Measurements from ENCODE around the gene TNFRSF12A. TPM values are rescaled to one million over a fixed set of nuclear protein-coding genes. Genes with fewer than 3 reads are reported as not detected.

TNFRSF12A gene
- total and polyA plus RNA-seq, 5 experiments from 2014 or later: 0.33 to 0.57 TPM; not detected in 3

DNA sequence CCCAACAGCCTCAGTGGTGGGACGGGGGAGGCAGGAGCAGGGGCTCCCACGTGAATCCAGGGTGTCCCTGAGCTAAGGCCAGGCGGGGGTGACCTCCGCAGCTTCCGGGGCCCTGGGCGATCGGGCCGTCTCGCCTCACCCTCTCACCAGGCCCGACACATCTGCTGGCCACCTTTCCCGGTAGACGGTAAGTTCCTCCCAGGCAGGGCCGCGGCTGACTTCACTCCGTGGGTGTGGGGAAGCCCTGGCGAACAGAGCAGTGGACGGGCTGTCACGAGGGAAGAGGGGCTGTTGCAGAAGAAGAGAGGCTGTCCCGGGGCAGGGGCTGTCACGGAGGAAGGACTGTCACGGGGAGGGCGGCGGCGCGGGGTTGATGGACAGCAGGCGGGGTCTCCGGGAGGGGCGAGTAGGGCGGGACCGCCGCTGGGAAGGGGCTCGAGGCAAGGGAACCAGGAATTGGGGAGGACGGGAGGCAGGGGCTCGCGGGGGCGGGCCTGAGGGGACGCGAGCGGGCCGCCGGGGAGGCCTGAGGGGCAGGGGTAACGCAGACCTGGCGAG lies 40.4 kb upstream of the TNFRSF12A start:
- H3K27ac Mint-ChIP-seq: peak overlapping the region in 1 of 10 donors; percentile 56
- no peaks in the 10 kb centered on the region for H3K9me3 Mint-ChIP-seq
- DNase-seq (no peak), ATAC-seq (no peak)
- peaks cover 0 to 7% (median 0%) of the 10 kb centered on the region in 5 donors for H3K27me3 Mint-ChIP-seq
- POLR2A ChIA-PET: interaction anchor here (0.8 to 1.9 kb wide), 7 partner anchors 10 to 155 kb away, joined by 3 to 14 read pairs (median 5); partner anchors contain the start of genes KREMEN2, PAQR4 and ZNF213
- peak overlapping the region in 8 of 10 donors; percentile 18 to 84 (median 64) for H3K4me3 Mint-ChIP-seq
- no peaks in the 10 kb centered on the region for H3K36me3 Mint-ChIP-seq
- peaks cover 0 to 25% (median 15%) of the 10 kb centered on the region in 4 donors for H3K4me1 Mint-ChIP-seq

DNA sequence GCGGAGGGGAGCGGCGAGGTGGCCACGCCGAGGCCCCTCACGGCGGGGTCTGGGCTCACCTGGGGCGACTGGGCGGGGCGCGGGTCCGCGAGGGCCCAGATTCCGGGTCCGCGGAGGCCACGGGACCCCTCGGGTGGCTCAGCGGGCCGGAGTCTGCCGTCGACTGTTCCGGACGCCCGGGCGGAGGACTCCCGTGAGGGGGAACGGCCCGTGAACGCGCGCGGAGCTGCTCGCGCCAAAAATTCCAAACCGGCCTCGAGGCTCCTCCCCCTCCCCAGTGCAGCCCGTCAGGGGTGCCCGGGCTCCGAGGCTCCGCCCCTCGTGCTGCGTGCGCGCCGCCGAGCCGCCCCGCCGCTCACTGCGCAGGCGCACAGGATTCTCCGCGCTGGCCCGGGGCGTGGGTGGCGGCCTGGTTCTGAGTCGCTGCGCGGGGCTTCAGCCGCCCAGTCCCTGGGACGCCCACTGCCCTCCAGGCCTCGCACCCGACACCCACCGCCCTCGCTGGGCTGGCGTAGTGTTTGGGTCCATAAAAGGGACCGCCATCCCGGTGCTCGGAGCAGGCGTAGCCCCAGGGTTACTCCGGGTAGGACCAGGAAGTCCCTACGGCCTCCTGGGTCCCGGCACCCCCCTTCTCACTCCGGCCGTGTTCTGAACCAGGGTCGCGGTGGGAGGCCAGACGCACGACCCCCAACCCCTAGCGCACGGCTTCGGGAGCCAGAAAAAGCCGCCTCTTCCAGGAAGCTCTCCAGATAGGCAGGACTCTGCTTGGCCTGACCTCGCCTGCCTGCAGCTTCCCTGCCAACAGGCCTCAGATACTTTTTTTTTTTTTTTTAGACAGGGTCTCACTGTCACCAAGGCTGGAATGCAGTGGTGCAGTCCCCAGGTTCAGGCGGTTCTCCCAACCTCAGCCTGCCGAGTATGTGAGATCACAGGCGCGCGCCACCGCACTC lies 39.7 kb upstream of the TNFRSF12A start, which contains the start of gene PKMYT1:
Gene PKMYT1, minus strand, starts transcription at position 220 of the 950 bp plus-strand sequence. CDS start 789 bp downstream, outside the sequence.
- peak; percentile 91 to 96 for ATAC-seq

DNA sequence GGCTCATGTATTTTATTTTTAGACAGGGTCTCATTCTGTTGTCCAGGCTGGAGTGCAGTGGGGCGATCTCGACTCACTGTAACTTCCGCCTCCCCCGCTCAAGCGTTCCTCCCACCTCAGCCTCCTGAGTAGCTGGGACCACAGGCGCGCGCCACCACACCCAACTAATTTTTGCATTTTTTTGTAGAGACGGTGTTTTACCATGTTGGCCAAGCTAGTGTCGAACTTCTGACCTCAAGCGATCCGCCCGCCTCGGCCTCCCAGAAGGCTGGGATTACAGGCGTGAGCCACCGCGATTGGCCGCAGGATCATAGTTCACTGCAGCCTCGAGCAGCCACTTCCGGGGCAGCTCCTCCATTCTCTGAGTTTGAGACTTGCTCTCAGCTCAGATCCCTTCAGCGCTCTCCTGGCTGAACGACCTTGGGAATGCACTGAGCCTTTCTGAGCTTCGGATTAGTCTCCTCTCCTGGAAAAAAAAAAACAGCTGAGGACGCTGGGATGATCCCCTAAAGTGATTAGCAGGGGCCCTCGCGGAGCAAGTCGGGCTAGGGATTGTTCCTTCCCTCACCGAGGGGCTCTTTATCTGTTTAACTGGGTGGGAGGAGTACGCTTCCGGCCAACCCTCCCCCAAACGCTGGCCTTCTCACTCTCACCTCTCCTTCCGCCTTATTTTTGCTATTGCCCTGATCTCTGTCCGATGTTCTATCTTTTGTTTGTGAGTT lies 38.8 kb upstream of the TNFRSF12A start:
- POLR2A ChIA-PET: interaction anchor here (1.0 to 1.9 kb wide), 9 partner anchors 9 to 40 kb away, joined by 3 to 14 read pairs (median 5); partner anchors contain the start of genes KREMEN2 and PAQR4
- Mint-ChIP-seq H3K36me3 (no peaks in the 10 kb centered on the region), H3K4me1 (peaks cover 0 to 25% (median 15%) of the 10 kb centered on the region in 4 donors), H3K27ac (peak overlapping the region; percentile 62 to 91 (median 84)), H3K4me3 (peak overlapping the region; percentile 57 to 87 (median 80)), H3K27me3 (peaks cover 0 to 7% (median 0%) of the 10 kb centered on the region in 5 donors), H3K9me3 (no peaks in the 10 kb centered on the region)
- DNase-seq: no peak
- no peak for ATAC-seq

More for the DNA sequence above, 39.7 kb upstream of the TNFRSF12A start, which contains the start of gene PKMYT1:
- H3K27me3 Mint-ChIP-seq: peaks cover 0 to 7% (median 0%) of the 10 kb centered on the region in 5 donors
- H3K9me3 Mint-ChIP-seq: no peaks in the 10 kb centered on the region
- no peaks in the 10 kb centered on the region for H3K36me3 Mint-ChIP-seq
- POLR2A ChIA-PET: interaction anchor here (0.6 to 1.9 kb wide), 16 partner anchors 9 to 1004 kb away, joined by 3 to 14 read pairs (median 4); partner anchors contain the start of genes KREMEN2, PAQR4, SLX4 and ZNF213
- H3K27ac Mint-ChIP-seq: peak within 1 kb of the TSS; percentile 44 to 87 (median 82)
- H3K4me1 Mint-ChIP-seq: peaks cover 0 to 25% (median 15%) of the 10 kb centered on the region in 4 donors
- peak; percentile 89 to 99 (median 95) for DNase-seq
- peak within 1 kb of the TSS; percentile 61 to 87 (median 80) for H3K4me3 Mint-ChIP-seq

DNA sequence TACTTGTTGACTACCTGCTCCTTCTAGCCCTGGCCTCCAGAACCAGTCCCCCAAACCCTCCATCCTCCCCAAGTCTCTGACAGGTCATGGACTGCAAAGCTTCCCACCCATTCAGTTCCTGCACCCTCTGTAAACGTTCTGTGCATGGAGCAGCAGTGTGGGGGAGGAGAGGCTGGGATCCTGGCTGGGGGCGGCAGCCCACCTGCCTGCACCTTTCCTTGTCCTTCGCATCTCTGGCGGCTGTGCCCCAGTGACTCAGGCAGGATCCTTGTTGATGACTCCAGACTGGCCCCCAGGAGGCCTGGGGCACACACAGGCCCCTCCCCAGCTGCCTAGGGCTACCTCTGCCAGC lies 38.3 kb upstream of the TNFRSF12A start:
- Mint-ChIP-seq H3K9me3 (no peaks in the 10 kb centered on the region), H3K36me3 (no peaks in the 10 kb centered on the region), H3K4me3 (peak overlapping the region; percentile 57 to 87 (median 80)), H3K27me3 (peaks cover 0 to 5% (median 0%) of the 10 kb centered on the region in 5 donors), H3K27ac (peak overlapping the region in 6 of 10 donors; percentile 67 to 91 (median 84)), H3K4me1 (peaks cover 0 to 25% (median 15%) of the 10 kb centered on the region in 4 donors)
- POLR2A ChIA-PET: interaction anchor here (1.4 to 1.6 kb wide), 3 partner anchors 8 to 38 kb away, joined by 3 to 6 read pairs (median 4); no protein-coding TSS in a partner anchor
- DNase-seq: no peak
- no peak for ATAC-seq

DNA sequence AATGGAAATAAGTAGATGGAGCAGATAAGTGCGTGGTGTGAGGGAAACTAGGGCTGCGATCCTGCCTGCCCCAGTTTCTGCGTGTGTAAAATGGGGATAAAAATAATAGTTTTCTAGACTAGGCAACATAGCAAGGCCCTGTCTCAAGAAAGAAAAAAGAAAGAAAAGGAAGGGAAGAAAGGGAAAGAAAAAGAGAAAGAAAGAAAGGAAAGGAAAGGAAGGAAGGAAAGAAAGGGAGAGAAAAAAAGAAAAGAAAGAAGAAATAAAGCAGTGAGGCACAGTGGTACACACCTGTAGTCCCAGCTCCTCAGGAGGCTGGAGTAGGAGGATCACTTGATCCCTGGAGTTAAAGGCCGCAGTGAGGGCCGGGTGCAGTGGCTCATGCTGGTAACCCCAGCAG lies 37.8 kb upstream of the TNFRSF12A start:
- no peaks in the 10 kb centered on the region for H3K36me3 Mint-ChIP-seq
- H3K9me3 Mint-ChIP-seq: no peaks in the 10 kb centered on the region
- H3K4me3 Mint-ChIP-seq: peak overlapping the region in 9 of 10 donors; percentile 1 to 80 (median 67)
- DNase-seq (no peak), ATAC-seq (no peak)
- no peaks in the 10 kb centered on the region for H3K27me3 Mint-ChIP-seq
- POLR2A ChIA-PET: interaction anchor here (0.7 kb wide), 1 partner anchor 117 kb away, joined by 4 read pairs; no protein-coding TSS in a partner anchor
- H3K27ac Mint-ChIP-seq: peak overlapping the region in 1 of 10 donors; percentile 37
- H3K4me1 Mint-ChIP-seq: peaks cover 0 to 25% (median 15%) of the 10 kb centered on the region in 4 donors

DNA sequence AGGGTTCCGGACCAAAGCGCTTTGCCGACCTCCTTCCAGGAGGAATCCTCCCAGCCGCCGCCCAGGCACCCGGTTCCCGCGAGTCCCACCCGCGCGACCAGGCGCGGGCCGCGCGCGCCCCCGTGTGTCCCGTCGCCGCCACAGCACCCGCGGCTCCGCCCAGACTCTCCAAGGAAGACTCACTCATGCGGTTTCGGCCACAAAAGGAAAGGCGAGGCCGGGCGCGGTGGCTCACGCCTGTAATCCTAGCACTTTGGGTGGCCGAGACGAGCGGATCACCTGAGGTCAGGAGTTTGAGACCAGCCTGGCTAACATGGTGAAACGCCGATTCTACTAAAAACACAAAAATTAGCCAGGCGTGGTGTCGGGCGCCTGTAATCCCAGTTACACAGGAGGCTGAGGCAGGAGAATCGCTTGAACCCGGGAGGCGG lies 36.4 kb upstream of the TNFRSF12A start:
- Mint-ChIP-seq H3K27me3 (no peaks in the 10 kb centered on the region), H3K4me3 (peak overlapping the region in 4 of 10 donors; percentile 22 to 48 (median 28)), H3K9me3 (no peaks in the 10 kb centered on the region), H3K27ac (no peak overlapping the region), H3K36me3 (no peaks in the 10 kb centered on the region), H3K4me1 (peaks cover 0 to 25% (median 15%) of the 10 kb centered on the region in 4 donors)
- peak in 7 of 10 donors; percentile 45 to 69 (median 57) for DNase-seq
- ATAC-seq: peak; percentile 50 to 55
- POLR2A ChIA-PET: no interaction called here

DNA sequence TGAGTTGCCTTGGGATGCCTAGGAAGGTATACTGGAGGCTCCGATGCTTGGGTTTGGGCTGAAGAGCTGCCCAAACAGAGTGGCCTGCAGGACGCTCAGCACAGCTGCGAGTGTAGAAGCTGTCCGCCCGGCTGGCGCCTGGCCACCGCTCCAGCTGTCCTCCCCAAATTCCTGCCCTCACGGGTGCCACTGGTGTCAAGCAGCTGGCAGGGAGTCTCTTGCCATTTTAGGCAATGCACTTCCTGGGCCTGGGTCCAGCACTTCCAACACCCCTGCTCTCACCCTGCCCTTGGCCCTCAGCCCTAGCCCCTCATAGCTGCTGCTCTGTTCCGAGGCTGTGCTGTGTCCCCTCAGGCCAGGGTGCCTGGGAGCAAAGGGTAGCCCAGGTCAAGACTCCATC lies 34.7 kb upstream of the TNFRSF12A start:
- no peaks in the 10 kb centered on the region for H3K36me3 Mint-ChIP-seq
- H3K27me3 Mint-ChIP-seq: no peaks in the 10 kb centered on the region
- no peaks in the 10 kb centered on the region for H3K9me3 Mint-ChIP-seq
- POLR2A ChIA-PET: no interaction called here
- H3K27ac Mint-ChIP-seq: no peak overlapping the region
- H3K4me1 Mint-ChIP-seq: peaks cover 0 to 25% (median 14%) of the 10 kb centered on the region in 4 donors
- ATAC-seq (no peak), DNase-seq (no peak)
- H3K4me3 Mint-ChIP-seq: no peak overlapping the region

DNA sequence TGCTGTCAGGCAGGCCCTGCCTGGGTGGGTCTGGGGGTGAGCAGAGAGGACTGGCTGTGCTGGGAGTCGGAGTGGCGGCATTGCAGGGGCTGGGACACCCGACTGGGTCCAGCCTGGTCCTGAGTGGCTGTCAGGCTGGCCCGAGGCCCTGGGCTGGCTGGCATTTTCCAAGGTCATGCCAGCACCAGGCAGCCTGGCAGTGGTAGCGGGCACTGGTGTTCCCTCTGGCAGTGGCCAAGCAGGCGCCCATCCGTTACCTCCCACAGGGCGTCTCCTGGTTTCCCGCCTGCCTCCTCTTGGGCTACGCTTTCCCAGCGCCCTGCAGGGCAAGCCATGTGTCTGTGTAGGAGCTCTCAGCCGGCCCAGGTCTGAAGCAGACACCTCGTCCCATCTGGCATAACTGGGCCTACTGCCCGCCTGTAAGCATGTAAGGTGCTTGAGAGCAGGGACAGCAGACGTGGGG lies 34.2 kb upstream of the TNFRSF12A start:
- Mint-ChIP-seq H3K36me3 (no peaks in the 10 kb centered on the region), H3K27me3 (no peaks in the 10 kb centered on the region), H3K4me1 (peaks cover 0 to 22% (median 11%) of the 10 kb centered on the region in 4 donors), H3K9me3 (no peaks in the 10 kb centered on the region), H3K4me3 (no peak overlapping the region), H3K27ac (no peak overlapping the region)
- POLR2A ChIA-PET: interaction anchor here (0.7 kb wide), 1 partner anchor 1135 kb away, joined by 3 read pairs; no protein-coding TSS in a partner anchor
- no peak for ATAC-seq
- no peak for DNase-seq

DNA sequence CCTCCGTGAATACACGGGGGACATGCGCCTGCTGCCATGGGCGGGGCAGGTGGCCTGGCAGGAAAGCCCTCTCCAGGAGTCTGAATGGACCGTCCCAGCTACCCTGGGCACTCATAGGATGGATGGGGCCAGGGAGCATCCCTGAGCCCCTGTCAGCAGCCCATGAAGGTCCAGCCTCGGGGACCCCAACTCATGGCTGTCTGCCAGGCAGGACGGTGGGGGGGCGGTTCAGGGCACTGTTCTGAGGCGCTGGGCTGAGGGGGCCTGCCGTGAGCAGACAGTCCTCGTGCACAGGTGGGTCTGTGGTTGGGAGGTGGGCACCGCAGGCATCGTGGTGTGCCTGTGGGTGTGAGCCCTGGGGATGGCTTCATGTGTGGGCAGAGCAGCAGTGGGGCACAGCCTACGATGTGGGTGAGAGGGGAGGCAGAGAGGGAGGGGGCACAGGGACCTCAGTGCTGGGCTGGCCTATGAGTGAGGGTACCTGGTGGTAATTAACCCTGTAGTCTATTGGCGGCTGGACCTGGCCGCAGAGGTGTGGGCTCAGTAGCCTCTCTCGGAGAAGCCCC lies 33.5 kb upstream of the TNFRSF12A start:
- POLR2A ChIA-PET: interaction anchor here (0.7 kb wide), 1 partner anchor 1134 kb away, joined by 3 read pairs; no protein-coding TSS in a partner anchor
- no peak overlapping the region for H3K27ac Mint-ChIP-seq

DNA sequence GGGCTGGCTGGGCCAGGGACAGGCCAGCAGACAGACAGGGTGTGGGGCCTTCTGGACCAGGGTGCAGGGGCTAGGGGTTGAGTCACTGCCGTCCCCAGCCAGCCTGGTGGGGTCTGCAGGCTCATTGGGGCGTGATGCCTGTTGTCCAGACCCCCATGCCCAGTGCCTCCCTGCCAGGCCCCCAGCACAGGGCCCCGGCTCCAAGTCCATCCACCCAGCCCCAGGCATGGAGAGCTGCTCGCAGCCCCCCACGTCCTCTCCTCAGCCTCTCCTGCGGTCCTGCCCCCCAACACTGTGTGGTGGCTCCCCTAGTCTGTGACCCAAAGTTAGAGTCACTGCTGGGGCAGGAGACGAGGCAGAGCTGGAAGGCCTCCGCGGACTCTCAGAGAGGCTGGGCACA lies 32.9 kb upstream of the TNFRSF12A start:
- Mint-ChIP-seq H3K27ac (no peak overlapping the region), H3K9me3 (no peaks in the 10 kb centered on the region), H3K36me3 (no peaks in the 10 kb centered on the region), H3K4me1 (peaks cover 0 to 9% (median 5%) of the 10 kb centered on the region in 4 donors), H3K27me3 (no peaks in the 10 kb centered on the region), H3K4me3 (no peak overlapping the region)
- ATAC-seq (no peak), DNase-seq (no peak)
- POLR2A ChIA-PET: no interaction called here

More for the DNA sequence above, 33.5 kb upstream of the TNFRSF12A start:
- H3K9me3 Mint-ChIP-seq: no peaks in the 10 kb centered on the region
- ATAC-seq: no peak
- H3K4me3 Mint-ChIP-seq: no peak overlapping the region
- H3K36me3 Mint-ChIP-seq: no peaks in the 10 kb centered on the region
- H3K4me1 Mint-ChIP-seq: peaks cover 0 to 14% (median 7%) of the 10 kb centered on the region in 4 donors
- DNase-seq: no peak
- no peaks in the 10 kb centered on the region for H3K27me3 Mint-ChIP-seq

DNA sequence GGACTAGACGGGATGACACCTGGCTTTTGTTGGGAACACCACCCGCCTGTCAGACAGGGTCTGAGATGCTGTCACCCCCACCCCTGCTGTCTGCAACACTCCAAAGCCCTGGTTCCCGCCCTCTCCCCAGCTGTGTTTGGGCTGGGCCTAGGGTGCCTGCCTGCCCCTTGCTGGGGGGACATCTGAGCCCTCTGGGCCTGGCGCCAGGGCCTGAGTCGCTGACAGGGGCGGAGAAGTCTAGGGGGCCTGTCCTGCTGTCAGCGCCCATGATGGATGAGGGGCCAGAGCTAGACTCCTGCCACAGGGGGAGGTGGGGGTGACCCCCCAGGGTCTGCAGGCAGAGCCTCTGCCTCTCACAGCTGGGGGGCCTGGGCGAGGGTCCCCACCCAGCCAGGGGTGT lies 32.3 kb upstream of the TNFRSF12A start:
- Mint-ChIP-seq H3K9me3 (no peaks in the 10 kb centered on the region), H3K4me1 (peaks cover 0 to 7% (median 2%) of the 10 kb centered on the region in 4 donors), H3K27ac (no peak overlapping the region), H3K4me3 (no peak overlapping the region), H3K36me3 (no peaks in the 10 kb centered on the region), H3K27me3 (no peaks in the 10 kb centered on the region)
- no peak for DNase-seq
- POLR2A ChIA-PET: no interaction called here
- ATAC-seq: no peak
